A549 (cell line): Measurements from ENCODE around the gene LYPD6B. TPM values are rescaled to one million over a fixed set of nuclear protein-coding genes. Genes with fewer than 3 reads are reported as not detected.

Experiments
- ATAC-seq, 2 experiments: fragments of 200-7000 bp in 1 of 2; fragments of >200 bp in 1 of 2; cut with Nextera tagmentation in 1 of 2; cut with Tn5 transposase in 1 of 2; 3 replicates each; pipeline versions ENCODE4 v1.8.0 to v1.9.1; 2018 to 2020; ENCODE audit warnings: mild to moderate bottlenecking in 1 of 2, moderate library complexity in 1 of 2
- CTCF ChIA-PET: fragments of 300-600 bp; sonication (Branson Sonifier 250); formaldehyde crosslinking; extraction: SDS; loops from one replicate; lab custom pipeline; 2021; ENCODE audit warnings: antibody characterized with exemption, inconsistent platforms; lab: Yijun Ruan, JAX
- POLR2A ChIA-PET: fragments of 350-600 bp; formaldehyde crosslinking; extraction: SDS; loops from one replicate; lab custom pipeline; 2021; ENCODE audit warnings: antibody characterized with exemption, inconsistent platforms; lab: Yijun Ruan, JAX
- DNase-seq, 2 experiments: peaks; one replicate each; pipeline versions ENCODE4 v3.0.0 to v3.0.0-alpha.2; 2011 to 2016; ENCODE audit warnings: low read depth in 1 of 2, low spot score in 1 of 2
- FAIRE-seq: peaks from 2 replicates; lab custom pipeline; 2011; peaks lifted over from hg19 to GRCh38; lab: Jason Lieb, UNC
- H3K27ac ChIP-seq, 2 experiments: fragments of >200 bp; sonication (Bioruptor Twin); formaldehyde crosslinking; 3 replicates each; pipeline ENCODE4 v1.5.1; 2016 to 2017
- H3K4me1 ChIP-seq: fragments of >200 bp; sonication (Bioruptor Twin); formaldehyde crosslinking; 3 replicates; pipeline ENCODE4 v1.6.1; 2016
- H3K4me2 ChIP-seq: fragments of >200 bp; sonication (Bioruptor Twin); formaldehyde crosslinking; 3 replicates; pipeline ENCODE4 v1.6.1; 2016
- H3K4me3 ChIP-seq: fragments of >200 bp; sonication (Bioruptor Twin); formaldehyde crosslinking; 3 replicates; pipeline ENCODE4 v1.5.1; 2016
- H3K9me3 ChIP-seq: fragments of >200 bp; sonication (Bioruptor Twin); formaldehyde crosslinking; 3 replicates; pipeline ENCODE4 v1.6.1; 2016
- CBX2 ChIP-seq: fragments of 200-600 bp; sonication (generic); IDR thresholded peaks from 2 replicates; pipeline ENCODE4 v1.6.1; 2016; ENCODE audit warnings: low read depth, mild to moderate bottlenecking, borderline replicate concordance
- CEBPB ChIP-seq, 2 experiments: fragments of >200 bp in 1 of 2; sonication (Bioruptor Twin) in 1 of 2; formaldehyde crosslinking in 1 of 2; IDR thresholded peaks; 2 replicates each; pipeline ENCODE4 v1.6.1; 2012 to 2016
- CHD2 ChIP-seq: fragments of 150-350 bp; IDR thresholded peaks from 2 replicates; pipeline ENCODE4 v1.6.1; 2014; ENCODE audit warnings: low read length; ENCODE audit not compliant: partially characterized antibody
- EHF ChIP-seq: fragments of 250-450 bp; sonication (Bioruptor Pico); IDR thresholded peaks from 2 replicates; pipeline ENCODE4 v1.5.0; 2020; ENCODE audit warnings: mild to moderate bottlenecking
- EHMT2 ChIP-seq: fragments of 200-600 bp; sonication (generic); IDR thresholded peaks from 2 replicates; pipeline ENCODE4 v1.6.1; 2016; ENCODE audit warnings: antibody characterized with exemption, low read depth, mild to moderate bottlenecking, moderate library complexity
- ESRRA ChIP-seq: fragments of 150-350 bp; IDR thresholded peaks from 2 replicates; pipeline ENCODE4 v1.6.1; 2014; ENCODE audit warnings: mild to moderate bottlenecking, low read length, borderline replicate concordance
- FOSL2 ChIP-seq, 2 experiments: fragments of 450-650 bp in 1 of 2; fragments of >200 bp in 1 of 2; sonication (Bioruptor Twin) in 1 of 2; formaldehyde crosslinking; IDR thresholded peaks; 2 replicates each; pipeline versions ENCODE4 v1.5.0 to v1.6.1; 2016 to 2020; ENCODE audit warnings: mild to moderate bottlenecking in 1 of 2, moderate library complexity in 1 of 2
- FOXS1 ChIP-seq: fragments of 250-450 bp; sonication (Bioruptor Pico); IDR thresholded peaks from 2 replicates; pipeline ENCODE4 v1.5.0; 2020; ENCODE audit warnings: mild to moderate bottlenecking, moderate library complexity
- GATA3 ChIP-seq: IDR thresholded peaks from 2 replicates; pipeline ENCODE4 v1.6.1; 2012; ENCODE audit warnings: borderline replicate concordance
- HOXA7 ChIP-seq: fragments of 250-450 bp; sonication (Bioruptor Pico); IDR thresholded peaks from 2 replicates; pipeline ENCODE4 v1.5.0; 2020; ENCODE audit warnings: mild to moderate bottlenecking, moderate library complexity
- HOXB13 ChIP-seq: fragments of 250-450 bp; sonication (Bioruptor Pico); IDR thresholded peaks from 2 replicates; pipeline ENCODE4 v1.5.0; 2020; ENCODE audit warnings: low read depth, mild to moderate bottlenecking, moderate library complexity
- HOXB5 ChIP-seq: fragments of 250-450 bp; sonication (Bioruptor Pico); IDR thresholded peaks from 2 replicates; pipeline ENCODE4 v1.5.0; 2020; ENCODE audit warnings: mild to moderate bottlenecking, moderate library complexity
- KDM1A ChIP-seq: fragments of 200-600 bp; sonication (generic); IDR thresholded peaks from 2 replicates; pipeline ENCODE4 v1.6.1; 2016; ENCODE audit warnings: low read depth, mild to moderate bottlenecking
- NFE2L2 ChIP-seq: fragments of 150-350 bp; conservative IDR thresholded peaks from 2 replicates; pipeline ENCODE4 v1.6.1; 2014; ENCODE audit warnings: low read length
- RAD21 ChIP-seq, 2 experiments: fragments of >200 bp in 1 of 2; sonication (Bioruptor Twin) in 1 of 2; formaldehyde crosslinking in 1 of 2; IDR thresholded peaks in 1 of 2; conservative IDR thresholded peaks in 1 of 2; 2 replicates in 1 of 2; 3 replicates in 1 of 2; pipeline ENCODE4 v1.6.1; 2012 to 2018; ENCODE audit warnings: inconsistent platforms in 1 of 2
- RCOR1 ChIP-seq: fragments of 150-350 bp; IDR thresholded peaks from 2 replicates; pipeline ENCODE4 v1.6.1; 2014; ENCODE audit warnings: antibody characterized with exemption, low read length, low read depth
- RFX5 ChIP-seq: fragments of 450-650 bp; IDR thresholded peaks from 2 replicates; pipeline ENCODE4 v1.7.1; 2014; ENCODE audit warnings: antibody characterized with exemption, mild to moderate bottlenecking, moderate library complexity
- RNF2 ChIP-seq: fragments of 200-600 bp; sonication (generic); IDR thresholded peaks from 2 replicates; pipeline ENCODE4 v1.6.1; 2016; ENCODE audit warnings: low read depth, mild to moderate bottlenecking, antibody characterized with exemption, moderate library complexity, borderline replicate concordance
- SMC3 ChIP-seq: fragments of >200 bp; sonication (Bioruptor Twin); formaldehyde crosslinking; IDR thresholded peaks from 3 replicates; pipeline ENCODE4 v1.6.1; 2018; ENCODE audit warnings: inconsistent platforms
- SREBF2 ChIP-seq: fragments of 450-650 bp; IDR thresholded peaks from 2 replicates; pipeline ENCODE4 v1.6.1; 2014; ENCODE audit warnings: mild to moderate bottlenecking, moderate library complexity
- TFCP2L1 ChIP-seq: fragments of 250-450 bp; sonication (Bioruptor Pico); IDR thresholded peaks from 2 replicates; pipeline ENCODE4 v1.5.0; 2021; ENCODE audit warnings: mild to moderate bottlenecking
- ZC3H11A ChIP-seq: fragments of 450-650 bp; IDR thresholded peaks from 2 replicates; pipeline ENCODE4 v1.6.1; 2014; ENCODE audit warnings: antibody characterized with exemption, mild to moderate bottlenecking
- WGBS: methylation state at CpG from one replicate; pipeline ENCODE4 v1.1.6; 2017; ENCODE audit errors: missing lambda C conversion rate; 5-methylcytosine and 5-hydroxymethylcytosine counted together
- polyA plus RNA-seq, 4 experiments: library from polyadenylated mRNA; depleted of rRNA in 3 of 4; stranded (reverse); fragments of >200 nt; fragmentation: RNase III in 1 of 4; extraction: RNeasy Plus Mini Kit Qiagen cat#74134 plus additional on column Dnase treatment in 1 of 4; gene quantifications; 2 replicates in 3 of 4; 3 replicates in 1 of 4; pipeline ENCODE4 v1.2.3, GENCODE V29; 2011 to 2017
- TF ChIP-seq, protein P1 (sequence below): fragments of 450-650 bp; IDR thresholded peaks from 2 replicates; pipeline ENCODE4 v1.6.1; 2014; ENCODE audit warnings: antibody characterized with exemption
- TF ChIP-seq, protein P2 (sequence below): IDR thresholded peaks from 2 replicates; pipeline ENCODE4 v1.6.1; 2012; ENCODE audit warnings: low read depth, borderline replicate concordance
- TF ChIP-seq, protein P3 (sequence below): fragments of 250-450 bp; sonication (Bioruptor Pico); IDR thresholded peaks from 2 replicates; pipeline ENCODE4 v1.5.0; 2020; ENCODE audit warnings: low read depth, mild to moderate bottlenecking, moderate library complexity
- TF ChIP-seq, protein P4 (sequence below): fragments of >200 bp; sonication (Bioruptor Twin); formaldehyde crosslinking; IDR thresholded peaks from 3 replicates; pipeline ENCODE4 v1.5.1; 2016

LYPD6B gene
- polyA plus RNA-seq, 2 of the 4 experiments (the other 2 are of a cell fraction) = not detected

DNA sequence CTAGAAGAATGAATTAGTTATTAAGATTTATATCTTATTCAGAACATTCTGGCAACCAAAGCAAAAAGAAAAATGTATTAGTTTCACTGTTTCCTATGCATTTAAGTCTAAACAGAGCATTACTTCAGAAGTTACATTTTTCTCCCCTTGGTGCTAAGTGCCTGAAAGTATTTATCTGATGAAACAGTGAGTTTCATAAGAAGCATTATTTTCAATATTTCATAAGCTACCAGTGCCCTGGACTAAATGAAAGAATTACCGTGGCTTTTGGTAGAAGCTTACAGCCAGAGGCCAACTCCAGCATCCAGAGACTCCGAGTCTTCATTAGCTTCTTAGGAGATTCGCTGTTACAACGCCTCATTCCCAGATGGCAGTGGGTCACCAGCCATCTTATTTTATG lies 97.6 kb downstream of the LYPD6B start:
- DNase-seq (no peak), ATAC-seq (no peak), FAIRE-seq (no peak)
- H3K4me1 ChIP-seq = no peaks in the 10 kb centered on the region
- no peak overlapping the region for H3K4me3 ChIP-seq
- H3K9me3 ChIP-seq = no peaks in the 10 kb centered on the region
- POLR2A ChIA-PET = no interaction called here
- 12% methylated on average over 4 of the region's 4 CpGs for WGBS
- no peak overlapping the region for H3K27ac ChIP-seq
- TF ChIP-seq TFCP2L1 (CRISPR knock-in tag) = no peak
- no peak for TF ChIP-seq KDM1A
- TF ChIP-seq, protein P1, sequence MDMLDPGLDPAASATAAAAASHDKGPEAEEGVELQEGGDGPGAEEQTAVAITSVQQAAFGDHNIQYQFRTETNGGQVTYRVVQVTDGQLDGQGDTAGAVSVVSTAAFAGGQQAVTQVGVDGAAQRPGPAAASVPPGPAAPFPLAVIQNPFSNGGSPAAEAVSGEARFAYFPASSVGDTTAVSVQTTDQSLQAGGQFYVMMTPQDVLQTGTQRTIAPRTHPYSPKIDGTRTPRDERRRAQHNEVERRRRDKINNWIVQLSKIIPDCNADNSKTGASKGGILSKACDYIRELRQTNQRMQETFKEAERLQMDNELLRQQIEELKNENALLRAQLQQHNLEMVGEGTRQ = no peak
- TF ChIP-seq RAD21 (conservative IDR thresholded peaks at IDR 0.05 in 1 of 2, IDR thresholded peaks at IDR 0.05 in 1 of 2) = no peak
- CTCF ChIA-PET = no interaction called here
- no peak overlapping the region for H3K4me2 ChIP-seq

DNA sequence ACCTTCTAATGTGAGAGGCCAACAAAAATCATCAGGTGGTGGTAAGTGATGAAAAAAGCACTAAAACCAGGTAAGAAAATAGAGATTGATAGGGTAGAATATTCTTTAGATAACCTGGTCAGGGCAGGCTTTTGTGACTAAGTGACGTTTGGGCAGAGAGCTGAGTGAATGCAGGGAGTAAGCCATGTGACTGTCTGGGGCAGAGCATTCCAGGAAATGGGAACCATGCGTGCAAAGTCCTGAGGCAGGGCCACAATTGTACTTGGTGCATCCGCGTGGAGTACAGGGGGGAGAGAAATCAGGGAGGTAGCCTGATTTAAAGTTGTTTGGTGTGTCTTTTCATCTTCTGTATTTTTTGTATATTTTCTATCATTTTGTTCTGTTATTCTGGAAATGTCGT lies 102.5 kb downstream of the LYPD6B start:
- no peaks in the 10 kb centered on the region for H3K9me3 ChIP-seq
- POLR2A ChIA-PET = no interaction called here
- no peaks in the 10 kb centered on the region for H3K4me1 ChIP-seq
- CTCF ChIA-PET = no interaction called here
- DNase-seq (no peak), ATAC-seq (no peak), FAIRE-seq (no peak)
- no peak overlapping the region for H3K27ac ChIP-seq
- H3K4me2 ChIP-seq = no peak overlapping the region
- 22% methylated on average over 5 of the region's 5 CpGs for WGBS
- H3K4me3 ChIP-seq = no peak overlapping the region
- TF ChIP-seq HOXB13 (no peak), ZC3H11A (no peak), HOXA7 (CRISPR knock-in tag) (no peak), KDM1A (no peak), NFE2L2 (no peak), CEBPB (IDR thresholded peaks at IDR 0.05) (no peak), SMC3 (no peak), ESRRA (no peak), RNF2 (no peak), SREBF2 (no peak)
- TF ChIP-seq, protein P1 = no peak
- TF ChIP-seq, protein P2, sequence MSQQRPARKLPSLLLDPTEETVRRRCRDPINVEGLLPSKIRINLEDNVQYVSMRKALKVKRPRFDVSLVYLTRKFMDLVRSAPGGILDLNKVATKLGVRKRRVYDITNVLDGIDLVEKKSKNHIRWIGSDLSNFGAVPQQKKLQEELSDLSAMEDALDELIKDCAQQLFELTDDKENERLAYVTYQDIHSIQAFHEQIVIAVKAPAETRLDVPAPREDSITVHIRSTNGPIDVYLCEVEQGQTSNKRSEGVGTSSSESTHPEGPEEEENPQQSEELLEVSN = no peak
- TF ChIP-seq, protein P3, sequence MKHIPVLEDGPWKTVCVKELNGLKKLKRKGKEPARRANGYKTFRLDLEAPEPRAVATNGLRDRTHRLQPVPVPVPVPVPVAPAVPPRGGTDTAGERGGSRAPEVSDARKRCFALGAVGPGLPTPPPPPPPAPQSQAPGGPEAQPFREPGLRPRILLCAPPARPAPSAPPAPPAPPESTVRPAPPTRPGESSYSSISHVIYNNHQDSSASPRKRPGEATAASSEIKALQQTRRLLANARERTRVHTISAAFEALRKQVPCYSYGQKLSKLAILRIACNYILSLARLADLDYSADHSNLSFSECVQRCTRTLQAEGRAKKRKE (CRISPR knock-in tag) = no peak
- TF ChIP-seq, protein P4, sequence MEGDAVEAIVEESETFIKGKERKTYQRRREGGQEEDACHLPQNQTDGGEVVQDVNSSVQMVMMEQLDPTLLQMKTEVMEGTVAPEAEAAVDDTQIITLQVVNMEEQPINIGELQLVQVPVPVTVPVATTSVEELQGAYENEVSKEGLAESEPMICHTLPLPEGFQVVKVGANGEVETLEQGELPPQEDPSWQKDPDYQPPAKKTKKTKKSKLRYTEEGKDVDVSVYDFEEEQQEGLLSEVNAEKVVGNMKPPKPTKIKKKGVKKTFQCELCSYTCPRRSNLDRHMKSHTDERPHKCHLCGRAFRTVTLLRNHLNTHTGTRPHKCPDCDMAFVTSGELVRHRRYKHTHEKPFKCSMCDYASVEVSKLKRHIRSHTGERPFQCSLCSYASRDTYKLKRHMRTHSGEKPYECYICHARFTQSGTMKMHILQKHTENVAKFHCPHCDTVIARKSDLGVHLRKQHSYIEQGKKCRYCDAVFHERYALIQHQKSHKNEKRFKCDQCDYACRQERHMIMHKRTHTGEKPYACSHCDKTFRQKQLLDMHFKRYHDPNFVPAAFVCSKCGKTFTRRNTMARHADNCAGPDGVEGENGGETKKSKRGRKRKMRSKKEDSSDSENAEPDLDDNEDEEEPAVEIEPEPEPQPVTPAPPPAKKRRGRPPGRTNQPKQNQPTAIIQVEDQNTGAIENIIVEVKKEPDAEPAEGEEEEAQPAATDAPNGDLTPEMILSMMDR = no peak

DNA sequence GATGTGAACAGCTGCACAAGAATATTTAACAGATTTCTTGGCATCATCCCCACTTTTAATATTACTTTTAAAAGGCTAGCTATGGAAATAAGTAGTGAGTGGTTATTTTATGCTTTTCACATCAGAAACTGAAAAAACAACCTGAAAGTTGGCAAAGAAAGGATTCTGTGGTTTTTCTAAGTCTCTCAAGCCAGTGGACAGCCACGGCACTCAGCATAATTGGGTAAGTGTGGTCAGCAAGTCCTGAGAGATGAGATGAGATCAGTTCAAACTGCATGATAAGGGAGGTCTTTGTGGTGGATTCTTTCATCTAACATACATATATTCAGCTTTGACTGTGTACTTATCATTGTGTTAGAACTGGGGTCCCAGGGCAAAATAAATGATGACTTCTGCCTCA lies 105.2 kb downstream of the LYPD6B start:
- Histone ChIP-seq H3K4me1 (no peaks in the 10 kb centered on the region), H3K9me3 (no peaks in the 10 kb centered on the region), H3K4me2 (no peak overlapping the region), H3K27ac (no peak overlapping the region), H3K4me3 (no peak overlapping the region)
- no peak for DNase-seq
- CTCF ChIA-PET = no interaction called here
- FAIRE-seq = no peak
- POLR2A ChIA-PET = no interaction called here
- ATAC-seq = no peak
- 3% methylated on average over 1 of the region's 1 CpG for WGBS
- TF ChIP-seq RCOR1 (no peak), EHMT2 (no peak), CBX2 (no peak), RFX5 (no peak), FOXS1 (no peak), GATA3 (no peak), FOSL2 (IDR thresholded peaks at IDR 0.05) (no peak), FOSL2 (CRISPR knock-in tag; IDR thresholded peaks at IDR 0.05) (no peak), EHF (CRISPR knock-in tag) (no peak), ZC3H11A (no peak), ESRRA (no peak), HOXB5 (CRISPR knock-in tag) (no peak), CHD2 (no peak)
